Measurements from ENCODE around the gene ATP6V1B1. TPM values are rescaled to one million over a fixed set of nuclear protein-coding genes. Genes with fewer than 3 reads are reported as not detected.

The ATP6V1B1 gene
- total RNA-seq, 4 donors from 2014 or later = not detected

- TF ChIP-seq POLR2A (IDR thresholded peaks at IDR 0.05) = no peak
- no peak for TF ChIP-seq CTCF (IDR thresholded peaks at IDR 0.05)
- peak overlapping the region in 1 of 3 donors; percentile 33 for H3K27ac ChIP-seq
- H3K4me1 ChIP-seq = peaks cover 12 to 18% of the 10 kb centered on the region in 2 donors
- no peak overlapping the region for H3K4me3 ChIP-seq (replicated peaks in 1 of 3)
- peaks cover 21 to 34% of the 10 kb centered on the region in 2 donors for H3K36me3 ChIP-seq
- no peaks in the 10 kb centered on the region for H3K27me3 ChIP-seq
- 55 to 67% methylated on average over 3 to 4 of the region's 4 CpGs for WGBS, 2 donors
- peak in 1 of 2 donors; percentile 35 for DNase-seq
- intact Hi-C loops (cut with DNase I) = no loop called here
- H3K9me3 ChIP-seq = no peaks in the 10 kb centered on the region
Measured at GRCh38 chr2:70988151-70988550, 52.5 kb downstream of the ATP6V1B1 start.

GRCh38 chr2:70988726-70989648 is 53.3 kb downstream of the ATP6V1B1 start:
- intact Hi-C loops (cut with DNase I) = no loop called here
- WGBS, 2 donors = 92 to 94% methylated on average over 16 of the region's 16 CpGs
- H3K9me3 ChIP-seq = no peaks in the 10 kb centered on the region
- H3K27ac ChIP-seq = no peak overlapping the region
- no peaks in the 10 kb centered on the region for H3K27me3 ChIP-seq
- peaks cover 21 to 26% of the 10 kb centered on the region in 2 donors for H3K4me1 ChIP-seq
- DNase-seq = no peak
- peaks cover 21 to 34% of the 10 kb centered on the region in 2 donors for H3K36me3 ChIP-seq
- no peak overlapping the region for H3K4me3 ChIP-seq (replicated peaks in 1 of 3)
- TF ChIP-seq POLR2A (IDR thresholded peaks at IDR 0.05) = no peak
- TF ChIP-seq CTCF (IDR thresholded peaks at IDR 0.05) = no peak

GRCh38 chr2:70990216-70990615 is 54.5 kb downstream of the ATP6V1B1 start:
- intact Hi-C loops (cut with DNase I) = no loop called here
- no peak for TF ChIP-seq CTCF (IDR thresholded peaks at IDR 0.05)

GRCh38 chr2:70991142-70991541 is 55.4 kb downstream of the ATP6V1B1 start:
- intact Hi-C loops (cut with DNase I) = no loop called here
- Histone ChIP-seq H3K27me3 (no peaks in the 10 kb centered on the region), H3K4me3 (replicated peaks in 1 of 3) (no peak overlapping the region), H3K36me3 (peaks cover 21 to 34% of the 10 kb centered on the region in 2 donors), H3K9me3 (no peaks in the 10 kb centered on the region), H3K27ac (no peak overlapping the region), H3K4me1 (peaks cover 21 to 30% of the 10 kb centered on the region in 2 donors)
- no peak for TF ChIP-seq CTCF (IDR thresholded peaks at IDR 0.05)
- no peak for TF ChIP-seq POLR2A (IDR thresholded peaks at IDR 0.05)
- 93 to 100% methylated on average over 5 of the region's 5 CpGs for WGBS, 2 donors
- DNase-seq = no peak

More at GRCh38 chr2:70990216-70990615, 54.5 kb downstream of the ATP6V1B1 start:
- Histone ChIP-seq H3K27me3 (no peaks in the 10 kb centered on the region), H3K27ac (no peak overlapping the region), H3K4me1 (peaks cover 21 to 26% of the 10 kb centered on the region in 2 donors), H3K9me3 (no peaks in the 10 kb centered on the region), H3K4me3 (replicated peaks in 1 of 3) (no peak overlapping the region), H3K36me3 (peaks cover 21 to 34% of the 10 kb centered on the region in 2 donors)
- DNase-seq = no peak
- 76 to 90% methylated on average over 5 of the region's 5 CpGs for WGBS, 2 donors

- TF ChIP-seq CTCF (IDR thresholded peaks at IDR 0.05) (no peak), POLR2A (IDR thresholded peaks at IDR 0.05) (no peak)
- 90 to 91% methylated on average over 9 of the region's 9 CpGs for WGBS, 2 donors
- Histone ChIP-seq H3K27ac (no peak overlapping the region), H3K27me3 (no peaks in the 10 kb centered on the region), H3K4me3 (replicated peaks in 1 of 3) (no peak overlapping the region), H3K36me3 (peaks cover 21 to 34% of the 10 kb centered on the region in 2 donors), H3K9me3 (no peaks in the 10 kb centered on the region), H3K4me1 (peaks cover 21 to 30% of the 10 kb centered on the region in 2 donors)
- no peak for DNase-seq
- intact Hi-C loops (cut with DNase I) = no loop called here
Measured at GRCh38 chr2:70991742-70992141, 56.0 kb downstream of the ATP6V1B1 start.
